HEK293 (cell line): ENCODE results near the gene FLT4.

Experiments used
- CTCF ChIP-seq: fragments of 450-650 bp; formaldehyde crosslinking; IDR thresholded peaks from 2 replicates; pipeline ENCODE4 v1.5.1; 2016; ENCODE audit warnings: missing biosample characterization, missing genetic modification characterization
- YY1 ChIP-seq: fragments of 450-650 bp; formaldehyde crosslinking; IDR thresholded peaks from 2 replicates; pipeline ENCODE4 v1.5.1; 2018; ENCODE audit warnings: missing biosample characterization, missing genetic modification characterization
- ZBTB26 ChIP-seq: fragments of 450-650 bp; formaldehyde crosslinking; optimal IDR thresholded peaks from 2 replicates; pipeline ENCODE3; 2016; ENCODE audit warnings: missing biosample characterization, mild to moderate bottlenecking, missing genetic modification characterization
- ZBTB7A ChIP-seq: fragments of 450-650 bp; formaldehyde crosslinking; IDR thresholded peaks from 2 replicates; pipeline ENCODE4 v1.5.1; 2016; ENCODE audit warnings: low read depth, missing biosample characterization, missing genetic modification characterization
- ZNF404 ChIP-seq: fragments of 450-650 bp; formaldehyde crosslinking; IDR thresholded peaks from 2 replicates; pipeline ENCODE4 v1.5.1; 2017; ENCODE audit warnings: missing biosample characterization, missing genetic modification characterization
- ZNF510 ChIP-seq: fragments of 450-650 bp; formaldehyde crosslinking; IDR thresholded peaks from 2 replicates; pipeline ENCODE4 v1.5.1; 2018; ENCODE audit warnings: mild to moderate bottlenecking, missing genetic modification characterization, missing biosample characterization; ENCODE audit not compliant: insufficient replicate concordance
- ZNF560 ChIP-seq: fragments of 450-650 bp; formaldehyde crosslinking; IDR thresholded peaks from 2 replicates; pipeline ENCODE4 v1.5.1; 2017; ENCODE audit warnings: missing biosample characterization, missing genetic modification characterization, borderline replicate concordance
- ZNF561 ChIP-seq: fragments of 450-650 bp; IDR thresholded peaks from 2 replicates; pipeline ENCODE4 v1.5.1; 2018; ENCODE audit warnings: missing biosample characterization, missing genetic modification characterization, borderline replicate concordance

- no peak for TF ChIP-seq ZNF560 (tag by site-specific recombination)
- no peak for TF ChIP-seq YY1 (tag by site-specific recombination)
- TF ChIP-seq ZNF404 (tag by site-specific recombination): no peak
- TF ChIP-seq ZNF510 (tag by site-specific recombination): no peak
- no peak for TF ChIP-seq ZNF561 (tag by site-specific recombination)
- no peak for TF ChIP-seq CTCF (tag by site-specific recombination)
- TF ChIP-seq ZBTB26 (tag by site-specific recombination): peak; percentile 75
- no peak for TF ChIP-seq ZBTB7A (tag by site-specific recombination)
Observed at GRCh38 chr5:180649297-180650039, at the start of gene FLT4.
